Uterus (tissue), 2 donors: ENCODE measurements around the gene XRN2.

ENCODE experiments used
- POLR2A ChIP-seq, 2 donors: fragments of 450-650 bp; IDR thresholded peaks; one replicate each; pipeline ENCODE4 v1.6.1; 2016; ENCODE audit warnings: antibody characterized with exemption in 2 of 2, mild to moderate bottlenecking in 1 of 2, moderate library complexity in 1 of 2
- TF ChIP-seq, protein P1 (sequence below), 4 experiments: fragments of 200-600 bp in 2 of 4; fragments of 450-650 bp in 2 of 4; sonication (generic) in 2 of 4; IDR thresholded peaks; one replicate each; pipeline ENCODE4 v1.5.1; 2016 to 2019; ENCODE audit warnings: antibody characterized with exemption in 4 of 4, mild to moderate bottlenecking in 2 of 4, moderate library complexity in 1 of 4

- TF ChIP-seq, protein P1, sequence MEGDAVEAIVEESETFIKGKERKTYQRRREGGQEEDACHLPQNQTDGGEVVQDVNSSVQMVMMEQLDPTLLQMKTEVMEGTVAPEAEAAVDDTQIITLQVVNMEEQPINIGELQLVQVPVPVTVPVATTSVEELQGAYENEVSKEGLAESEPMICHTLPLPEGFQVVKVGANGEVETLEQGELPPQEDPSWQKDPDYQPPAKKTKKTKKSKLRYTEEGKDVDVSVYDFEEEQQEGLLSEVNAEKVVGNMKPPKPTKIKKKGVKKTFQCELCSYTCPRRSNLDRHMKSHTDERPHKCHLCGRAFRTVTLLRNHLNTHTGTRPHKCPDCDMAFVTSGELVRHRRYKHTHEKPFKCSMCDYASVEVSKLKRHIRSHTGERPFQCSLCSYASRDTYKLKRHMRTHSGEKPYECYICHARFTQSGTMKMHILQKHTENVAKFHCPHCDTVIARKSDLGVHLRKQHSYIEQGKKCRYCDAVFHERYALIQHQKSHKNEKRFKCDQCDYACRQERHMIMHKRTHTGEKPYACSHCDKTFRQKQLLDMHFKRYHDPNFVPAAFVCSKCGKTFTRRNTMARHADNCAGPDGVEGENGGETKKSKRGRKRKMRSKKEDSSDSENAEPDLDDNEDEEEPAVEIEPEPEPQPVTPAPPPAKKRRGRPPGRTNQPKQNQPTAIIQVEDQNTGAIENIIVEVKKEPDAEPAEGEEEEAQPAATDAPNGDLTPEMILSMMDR (IDR thresholded peaks at IDR 0.05), result no peak
- TF ChIP-seq POLR2A (IDR thresholded peaks at IDR 0.05), result no peak
Observed at GRCh38 chr20:21279706-21280521, 23.2 kb upstream of the XRN2 start.
